Stimulated activated CD8-positive, alpha-beta memory T cell treated with anti-CD3 and anti-CD28 coated beads, Interleukin-15, amount 100 ng/mL, for 48 hours (primary cell): ENCODE measurements around the gene PGM5.

Experiments used
- DNase-seq, 2 donors: peaks; one replicate each; pipeline ENCODE4 v3.0.0-alpha.2; 2020; ENCODE audit warnings: low read depth in 2 of 2

The PGM5 gene

DNA sequence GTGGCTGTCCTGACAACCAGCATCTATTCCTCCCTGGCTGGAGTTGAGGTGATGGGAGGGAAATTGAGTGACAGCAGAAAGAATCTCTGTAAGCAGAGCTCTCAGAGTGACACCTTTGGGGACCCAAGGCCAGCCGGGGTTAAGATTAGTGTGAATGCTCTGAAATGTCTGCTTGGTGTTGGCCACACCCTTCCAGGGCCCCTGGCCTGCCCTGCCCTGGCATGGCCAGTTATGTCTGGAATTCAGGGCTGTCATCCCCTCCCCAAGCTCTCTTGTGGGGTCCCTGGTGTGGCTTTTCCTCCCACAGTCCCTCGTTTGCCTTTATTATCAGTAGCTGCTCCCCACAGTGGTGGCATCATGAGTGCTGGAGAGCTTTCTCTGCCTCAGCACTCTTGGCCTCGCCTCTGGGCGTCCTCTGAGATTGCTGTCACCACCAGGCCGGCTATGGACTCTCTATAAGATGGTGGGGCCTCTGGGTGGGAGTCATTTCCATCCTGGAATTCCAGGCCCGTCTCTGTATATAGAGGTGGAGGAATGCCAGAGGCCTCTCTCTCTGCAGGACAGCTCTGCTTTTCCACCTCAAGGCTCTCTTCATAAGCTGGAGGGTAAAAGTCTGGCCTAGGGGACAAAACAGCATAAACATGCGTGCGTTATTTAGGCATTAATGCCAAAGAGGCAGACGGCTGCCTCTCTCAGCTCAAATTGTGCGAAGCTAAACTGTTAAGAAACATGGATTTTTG lies 180.6 kb downstream of the PGM5 start:
- no peak for DNase-seq

DNA sequence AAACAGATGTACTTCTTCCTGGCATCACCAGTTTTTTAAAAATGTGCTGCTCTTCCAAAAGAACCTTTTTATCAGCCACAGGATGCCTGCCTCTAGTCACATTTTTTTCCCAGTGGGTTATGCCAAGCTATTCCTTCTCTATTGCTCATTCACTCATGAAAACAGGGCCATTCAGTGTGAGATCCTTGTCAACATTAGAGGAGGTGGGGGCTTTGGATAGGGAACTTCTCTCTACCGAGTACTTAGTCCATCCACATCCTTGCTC lies 181.1 kb downstream of the PGM5 start:
- DNase-seq: no peak

DNA sequence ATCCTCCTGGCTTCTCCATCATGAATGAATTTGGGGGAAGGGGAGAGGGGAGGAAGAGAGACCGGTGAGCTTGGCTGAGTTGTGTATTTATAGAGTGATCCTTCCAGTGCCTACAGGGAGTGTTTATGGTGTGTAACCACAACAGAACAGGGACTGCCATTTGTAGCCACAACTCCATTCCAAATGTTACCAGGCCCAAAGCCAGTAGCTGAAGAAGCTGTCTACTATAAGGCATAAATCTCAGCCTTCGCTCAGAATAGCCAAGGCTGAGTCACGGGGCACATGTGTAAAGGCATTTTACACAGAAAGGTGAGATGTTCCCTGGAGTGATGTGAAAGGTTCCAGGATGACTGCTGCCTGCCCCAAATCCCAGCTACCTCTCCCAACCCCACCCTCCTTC lies 181.8 kb downstream of the PGM5 start:
- no peak for DNase-seq

DNA sequence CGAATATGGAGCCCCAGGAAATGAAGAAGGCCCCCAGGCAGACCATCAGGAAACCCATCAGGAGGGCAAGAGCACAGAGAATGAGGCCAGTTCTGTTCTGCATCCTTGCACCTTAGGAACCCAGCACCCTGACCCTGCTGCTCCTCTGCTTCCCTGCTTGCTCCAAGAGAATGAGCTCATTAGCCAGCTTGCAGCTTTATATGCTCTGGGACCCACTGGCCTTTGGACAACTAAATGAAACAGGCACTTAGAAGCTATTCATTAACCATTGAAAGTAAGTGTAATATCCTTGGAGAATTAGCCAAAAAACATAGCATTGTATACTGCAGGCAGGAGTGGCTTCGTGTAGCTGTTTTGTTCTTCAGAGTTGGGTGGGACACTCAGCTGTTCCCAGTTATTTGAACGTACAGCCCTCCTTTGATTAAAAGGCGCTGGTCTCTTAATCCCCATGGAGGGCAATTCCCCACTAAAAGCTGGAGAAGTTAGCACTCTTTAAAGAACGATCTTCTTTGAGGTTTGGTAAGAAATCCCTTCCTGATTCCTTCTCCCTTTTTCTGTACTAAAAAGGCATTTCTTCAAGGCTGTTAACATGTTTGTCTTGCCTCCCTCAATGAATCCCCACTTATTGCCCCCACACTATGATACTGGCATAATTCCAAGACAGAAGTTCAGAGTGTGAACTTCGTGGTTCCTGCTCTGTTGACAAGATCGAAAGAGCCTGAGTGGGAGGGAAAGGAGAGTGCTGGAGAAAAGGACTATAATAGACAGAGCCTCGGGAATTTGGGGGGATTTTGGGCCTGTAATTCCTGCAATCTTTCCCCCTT lies 184.5 kb downstream of the PGM5 start, which contains the start of gene TMEM252:
TMEM252 (minus strand) TSS at position 172 of the 824 bp plus-strand sequence; CDS start at position 103, 69 bp downstream.
- no peak for DNase-seq

DNA sequence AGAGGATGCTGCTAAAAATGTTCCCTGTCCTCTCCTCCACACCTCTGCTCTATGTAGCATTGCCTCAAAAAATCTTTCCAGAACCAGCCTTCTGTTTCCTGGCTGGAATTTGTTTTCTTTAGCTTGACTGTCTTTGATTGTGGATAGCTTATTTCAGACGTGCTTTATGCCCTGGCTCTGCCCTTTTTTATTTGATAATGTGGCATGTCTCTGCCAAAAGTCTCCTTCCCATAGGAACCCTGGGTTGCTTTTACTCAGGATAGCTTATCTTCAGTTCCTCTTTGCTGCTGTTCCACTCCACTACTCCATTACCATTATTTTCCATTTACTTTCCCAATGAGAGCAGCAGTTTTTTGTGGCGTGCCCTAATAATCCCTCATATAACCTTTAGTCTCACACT lies 185.2 kb downstream of the PGM5 start:
- no peak for DNase-seq

DNA sequence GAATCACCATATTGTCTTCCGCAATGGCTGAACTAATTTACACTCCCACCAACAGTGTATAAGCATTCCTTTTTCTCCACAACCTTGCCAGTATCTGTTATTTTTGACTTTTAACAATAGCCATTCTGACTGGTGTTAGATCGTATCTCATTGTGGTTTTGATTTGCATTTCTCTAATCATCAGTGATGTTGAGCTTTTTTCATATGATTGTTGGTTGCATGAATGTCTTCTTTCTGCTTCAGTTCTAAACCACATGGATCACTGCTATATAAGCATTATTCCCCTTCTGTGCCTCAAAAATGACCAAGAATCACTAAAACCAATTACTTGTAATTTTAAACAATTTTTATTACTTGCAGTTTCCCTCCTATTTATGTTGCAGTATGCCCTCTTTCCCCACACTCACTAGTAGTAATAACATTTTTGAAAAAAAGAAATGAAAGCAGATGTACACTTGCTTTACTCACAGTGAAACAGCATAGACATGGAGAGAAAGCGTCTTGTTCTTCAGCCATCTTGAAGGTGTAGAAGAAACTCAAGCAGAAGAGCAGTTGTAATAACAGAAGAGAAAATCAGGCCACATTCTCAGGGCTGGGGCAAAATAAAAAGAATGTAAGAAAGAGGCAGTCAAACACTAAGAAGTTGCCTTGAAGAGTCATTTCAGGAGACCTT lies 188.8 kb downstream of the PGM5 start:
- no peak for DNase-seq

DNA sequence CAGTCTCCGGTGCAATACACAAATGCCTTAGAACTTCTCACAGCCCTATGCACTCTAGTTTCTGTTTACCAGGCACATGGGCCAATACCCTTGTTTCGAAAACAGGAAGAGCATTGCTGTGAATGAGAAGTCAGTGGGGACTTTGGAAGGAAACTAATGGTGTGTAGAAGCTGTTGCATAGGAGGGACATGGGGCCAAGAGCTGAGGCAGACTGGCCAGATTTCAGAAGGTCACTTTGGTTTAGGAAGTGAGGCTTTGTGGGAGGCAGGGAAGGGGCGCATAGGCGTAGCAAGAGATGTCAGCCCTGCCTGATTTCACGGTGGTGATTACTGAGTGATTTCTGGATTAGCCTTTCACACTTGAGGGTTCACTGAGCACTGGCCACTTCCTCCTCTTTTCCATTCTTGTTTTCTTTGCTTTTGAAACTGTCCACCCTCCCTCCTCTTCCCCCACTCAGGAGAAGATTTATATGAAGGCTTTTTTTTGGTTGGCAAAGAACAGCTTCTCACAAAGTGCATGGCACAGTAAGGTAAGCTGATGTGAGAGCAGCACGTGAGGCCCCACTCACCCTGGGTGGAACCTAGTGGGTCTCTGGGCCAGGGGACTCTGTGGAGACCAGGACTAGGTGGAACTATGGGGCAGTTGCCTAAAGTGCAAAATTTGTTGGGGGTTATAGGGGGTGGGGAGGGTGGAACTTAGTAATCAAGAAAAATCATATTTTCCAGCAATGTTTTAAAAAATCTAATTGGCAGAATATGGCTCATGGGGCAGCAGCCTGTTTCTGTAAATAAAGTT lies 190.4 kb downstream of the PGM5 start:
- no peak for DNase-seq

DNA sequence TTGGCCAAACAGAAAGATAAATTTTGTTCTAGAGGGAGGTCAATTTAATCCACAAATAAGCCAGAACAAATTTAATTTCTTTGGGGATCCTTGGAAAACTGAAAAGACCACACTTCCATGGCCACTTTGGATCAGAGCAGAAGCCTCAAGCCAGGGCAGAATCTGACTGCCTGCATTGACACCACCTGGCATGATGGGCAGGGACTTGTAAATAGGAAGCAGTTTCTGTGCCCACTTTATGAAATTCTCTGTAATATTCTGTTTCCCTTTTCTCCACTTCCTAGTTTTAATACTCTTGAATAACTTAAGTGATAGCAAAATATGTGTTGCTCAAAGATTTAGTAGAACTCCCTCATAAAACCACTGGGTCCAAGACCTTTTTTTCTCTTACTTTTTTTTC lies 191.0 kb downstream of the PGM5 start:
- no peak for DNase-seq

DNA sequence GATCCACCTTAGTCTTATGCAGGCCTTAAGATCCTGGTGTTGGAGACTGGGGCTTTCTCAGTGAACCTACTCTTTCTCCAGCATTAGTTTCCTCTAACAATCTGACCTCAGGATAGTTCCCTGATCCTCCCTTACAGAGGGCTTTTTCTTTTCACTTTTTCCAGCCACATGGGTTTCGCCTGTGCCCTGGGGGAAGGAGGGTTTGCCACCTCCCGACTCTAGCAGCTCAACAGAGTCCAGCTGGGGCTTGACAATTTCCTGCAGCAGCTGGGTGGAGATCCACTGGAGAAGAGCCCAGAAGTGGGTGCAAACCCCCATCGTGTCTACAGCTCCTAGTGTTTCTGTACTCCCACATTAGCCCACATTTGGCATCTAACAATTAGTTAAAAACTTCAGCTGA lies 191.8 kb downstream of the PGM5 start:
- DNase-seq: no peak

DNA sequence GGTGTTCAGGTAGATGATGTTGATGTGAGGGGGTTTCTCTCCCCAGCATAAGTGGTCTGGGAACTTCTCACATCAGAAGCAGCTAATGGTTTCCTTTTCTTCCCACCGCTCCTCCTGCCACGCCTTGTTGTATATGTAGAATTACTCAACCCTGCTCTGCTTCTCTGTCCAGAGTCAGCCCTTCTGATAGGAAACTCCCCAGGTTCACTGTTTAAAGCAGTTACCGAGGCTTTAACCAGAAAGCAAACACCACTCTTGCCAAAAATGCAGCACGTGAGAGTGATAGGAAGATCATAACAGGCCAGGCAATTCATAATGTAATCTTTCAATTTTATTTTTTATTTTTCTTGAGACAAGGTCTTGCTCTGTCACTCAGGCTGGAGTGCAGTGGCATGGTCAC lies 194.8 kb downstream of the PGM5 start:
- DNase-seq: no peak

DNA sequence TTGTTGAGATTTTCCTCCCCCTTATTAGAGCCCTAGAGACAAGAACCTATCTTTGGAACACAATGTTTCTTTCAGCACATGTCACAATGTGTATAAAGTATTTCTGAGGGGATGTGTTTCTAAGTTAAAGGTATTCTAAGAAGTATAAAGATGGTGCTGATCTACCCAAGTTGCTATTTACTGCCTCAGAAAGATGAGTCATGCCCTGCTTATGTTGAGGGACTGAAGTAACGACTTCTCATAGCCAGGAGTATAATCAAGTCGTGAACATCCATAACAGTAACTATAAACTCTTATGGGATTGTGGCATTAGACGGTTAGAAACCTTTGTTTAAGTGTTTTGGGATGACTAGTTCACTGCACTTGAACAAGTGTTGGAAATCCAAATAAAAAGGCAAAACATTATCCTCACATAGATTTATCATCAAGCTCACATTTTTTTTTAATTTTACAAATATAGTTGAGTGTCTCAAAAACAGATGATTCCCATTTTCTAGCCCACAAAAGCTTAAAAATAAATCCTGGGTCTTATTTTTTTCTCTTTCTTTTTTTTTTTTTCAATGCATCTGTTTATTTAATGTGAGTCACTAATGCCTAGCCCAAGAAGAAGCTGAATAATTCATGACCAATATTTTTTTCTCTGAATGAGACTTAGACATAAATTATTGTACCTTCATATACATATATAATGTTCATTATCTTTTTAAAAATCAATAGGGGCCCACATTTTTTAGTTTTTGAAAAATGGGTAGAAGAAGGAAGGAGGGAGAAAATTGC lies 196.5 kb downstream of the PGM5 start:
- no peak for DNase-seq

DNA sequence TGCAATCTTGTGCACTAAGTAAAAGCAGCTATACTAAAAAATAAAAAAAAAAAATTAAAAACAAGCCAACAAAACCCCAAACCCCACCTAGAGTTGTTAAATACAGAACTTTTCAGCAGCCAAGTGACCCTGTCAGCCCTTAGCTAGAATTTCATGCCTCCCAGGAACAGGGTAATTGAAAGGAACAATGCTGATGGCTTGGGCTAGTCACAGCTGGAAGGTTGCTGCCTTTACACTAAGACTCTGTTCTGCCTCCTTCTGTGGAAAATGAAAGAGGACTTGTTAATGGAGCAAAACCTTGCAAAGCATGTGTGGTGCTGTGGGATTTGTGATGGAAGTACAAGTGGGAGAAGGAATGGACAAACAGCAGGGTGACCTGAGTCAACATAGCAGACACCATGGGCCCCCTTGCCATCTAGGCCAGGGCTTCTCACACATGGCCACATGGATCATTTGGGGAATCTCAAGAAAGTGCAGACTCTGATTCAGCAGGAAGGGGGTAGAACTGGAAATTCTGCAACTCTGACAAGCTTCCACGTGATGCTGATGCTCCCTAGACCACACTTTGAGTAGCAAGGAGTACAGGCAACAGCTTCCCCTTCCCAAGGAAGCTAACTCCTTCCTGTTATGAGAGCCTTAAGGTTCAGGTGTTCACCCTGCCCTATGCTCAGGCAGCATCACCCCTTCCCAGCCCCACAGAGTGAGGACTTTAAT lies 199.2 kb downstream of the PGM5 start:
- no peak for DNase-seq

DNA sequence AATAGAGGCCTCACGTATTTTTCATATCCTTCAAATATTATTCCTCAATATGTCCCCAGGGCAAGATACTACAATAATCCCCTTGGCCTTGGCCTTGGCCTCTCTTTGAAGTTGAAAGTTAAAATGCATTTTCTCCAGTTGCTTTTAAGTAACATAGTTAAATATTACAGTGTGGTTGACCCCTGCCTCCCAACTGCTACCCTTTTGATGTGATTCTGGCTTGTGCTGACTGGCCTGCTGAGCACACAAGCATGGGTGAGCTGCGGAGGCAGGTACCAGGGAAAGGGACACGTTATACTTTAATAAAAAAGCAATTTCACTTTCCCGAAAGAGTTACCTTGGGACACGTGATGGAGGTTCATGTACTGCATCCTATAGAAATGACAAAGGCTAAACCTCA lies 202.1 kb downstream of the PGM5 start:
- DNase-seq: no peak

DNA sequence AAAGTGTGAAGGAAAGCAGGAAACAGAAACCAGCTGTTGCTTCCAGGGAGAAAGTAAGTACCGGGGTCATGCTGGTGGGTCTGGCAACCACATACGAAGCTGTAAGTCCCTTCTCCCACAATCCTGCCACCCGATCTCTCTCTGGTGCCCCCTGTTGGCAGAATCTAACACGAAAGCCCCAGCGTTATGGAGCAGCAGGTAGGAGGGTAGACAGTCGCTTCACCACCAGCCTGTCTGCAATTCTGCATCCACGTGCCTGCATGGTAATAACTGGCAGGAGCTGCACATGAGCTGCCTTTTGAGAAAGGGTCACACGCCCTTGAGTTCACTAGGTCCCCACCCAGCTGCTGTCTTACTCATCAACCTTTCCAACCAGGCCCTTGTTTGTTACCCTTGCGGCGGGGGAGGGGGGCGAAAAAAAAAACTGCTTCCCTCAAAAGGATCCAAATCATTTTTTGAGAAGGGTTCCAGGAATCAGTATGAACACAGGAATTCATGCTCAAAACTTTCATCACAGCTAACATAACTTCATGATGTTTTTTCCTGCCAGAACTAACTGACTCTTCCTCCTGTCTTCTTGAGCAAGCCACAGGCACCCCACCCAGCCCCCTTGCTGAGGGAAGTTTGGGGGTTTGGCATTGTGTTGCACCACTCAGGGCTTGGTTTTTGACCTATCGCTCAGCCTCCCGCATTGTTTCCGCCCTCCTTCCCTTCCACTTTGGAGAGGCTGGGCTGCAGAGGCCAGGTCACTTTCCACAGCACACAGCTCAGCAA lies 203.8 kb downstream of the PGM5 start:
- peak; percentile 25 to 32 for DNase-seq

DNA sequence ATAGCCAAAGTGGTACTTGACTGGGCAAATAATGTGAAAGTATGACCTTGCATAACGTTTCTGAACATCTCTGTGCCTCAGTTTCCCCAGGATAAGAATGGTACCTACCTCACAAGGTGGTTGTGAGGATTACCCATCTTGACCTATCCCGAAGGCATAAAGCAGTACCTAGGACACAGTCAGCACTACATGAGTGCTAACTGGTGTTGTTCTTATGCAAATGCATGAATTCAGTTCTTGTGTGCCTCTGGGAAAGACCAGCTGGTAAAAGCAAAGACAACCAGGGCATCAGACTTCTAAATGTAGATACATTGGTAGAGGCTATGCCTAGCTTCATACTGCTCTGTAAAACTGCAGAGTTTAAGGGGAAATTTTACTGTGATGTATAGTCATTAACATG lies 206.1 kb downstream of the PGM5 start:
- no peak for DNase-seq

DNA sequence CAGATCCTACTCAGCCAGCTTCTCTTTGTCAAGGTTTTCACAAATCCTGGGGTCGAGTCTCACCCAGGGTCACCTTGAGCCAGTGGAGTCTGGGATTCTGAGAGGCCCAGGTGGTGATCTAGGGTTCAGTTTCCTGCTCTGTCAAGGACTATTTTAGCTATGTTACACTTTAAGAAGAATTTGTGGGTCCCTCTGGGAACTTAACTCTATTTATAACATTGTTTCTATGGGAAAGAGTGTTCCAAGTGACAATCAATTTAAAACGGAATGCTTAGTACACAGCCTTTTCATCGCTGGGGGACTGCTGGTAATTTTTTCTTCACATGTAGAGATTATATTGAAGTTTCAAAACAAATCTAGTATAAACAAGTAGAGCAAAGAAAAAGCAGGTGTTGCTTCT lies 211.2 kb downstream of the PGM5 start:
- no peak for DNase-seq

DNA sequence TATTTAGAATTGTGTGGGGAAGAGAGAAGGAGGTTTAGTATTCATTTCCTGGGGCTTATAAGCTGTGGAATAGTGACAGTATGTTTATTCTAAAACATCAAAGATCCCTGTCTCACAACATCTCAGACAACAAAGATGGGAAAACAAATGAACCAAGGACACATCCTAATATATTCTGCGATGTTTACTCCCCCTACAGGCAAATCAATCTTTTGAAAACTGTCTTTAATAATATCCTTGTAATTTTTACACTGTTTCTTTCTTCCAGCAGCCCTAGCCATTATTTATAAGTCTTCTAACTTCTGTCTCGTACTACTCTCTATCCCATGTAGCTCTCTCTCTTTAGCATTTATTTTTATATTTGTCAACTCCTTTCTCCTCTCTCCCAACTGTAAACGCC lies 217.7 kb downstream of the PGM5 start:
- no peak for DNase-seq

DNA sequence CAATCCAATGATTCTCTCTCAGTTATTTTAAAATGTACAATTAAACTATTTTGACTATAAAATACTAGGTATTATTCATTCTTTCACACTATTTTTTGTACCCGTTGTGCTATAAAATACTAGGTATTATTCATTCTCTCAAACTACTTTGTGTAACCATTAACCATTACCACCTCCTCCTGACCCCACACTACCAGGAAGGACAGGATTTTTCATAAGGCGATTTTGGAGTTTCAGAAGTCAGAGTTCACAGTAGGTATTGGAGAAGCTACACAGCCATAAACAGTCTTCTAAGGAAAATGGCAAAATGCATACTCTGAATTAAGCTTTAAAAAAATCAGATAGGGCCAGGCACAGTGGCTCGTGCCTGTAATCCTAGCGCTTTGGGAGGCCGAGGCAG lies 219.4 kb downstream of the PGM5 start:
- DNase-seq: no peak

DNA sequence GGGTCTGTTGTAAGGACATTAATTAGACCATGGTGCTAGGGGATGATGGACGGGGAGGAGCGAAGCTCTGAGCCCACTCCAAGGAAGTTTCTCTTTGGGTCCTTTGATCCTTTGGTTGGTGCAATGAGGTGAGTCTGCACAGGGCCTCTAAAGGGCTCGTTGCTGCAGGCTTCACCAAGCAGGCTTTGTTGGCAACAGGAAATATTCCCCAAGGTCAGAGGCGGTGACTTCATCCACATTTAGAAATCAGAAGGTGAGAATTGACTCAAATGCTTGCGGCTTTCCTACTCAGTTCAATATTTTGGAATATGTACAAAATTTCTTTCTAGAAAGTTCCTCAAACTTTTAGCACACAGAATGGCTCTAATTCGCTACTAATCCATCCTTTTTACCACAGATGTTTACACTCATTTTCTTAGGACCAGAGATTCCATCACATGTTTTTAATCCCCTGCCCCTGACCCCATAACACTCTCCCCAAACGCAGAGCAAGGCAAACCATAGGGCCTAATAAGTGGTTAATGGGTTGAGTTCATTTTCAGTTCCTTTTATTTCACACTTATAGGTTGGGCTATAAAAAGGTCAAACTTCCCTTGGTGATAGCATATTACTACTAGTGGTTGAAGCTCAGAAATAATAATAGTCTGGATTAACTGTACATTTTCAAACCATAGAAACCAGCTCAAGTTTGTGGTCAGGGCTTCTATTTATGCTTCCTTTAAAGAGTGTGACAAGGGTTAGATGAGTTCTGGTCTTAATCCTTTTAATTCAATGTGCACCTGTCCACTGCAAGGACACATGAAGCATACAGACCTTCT lies 221.6 kb downstream of the PGM5 start:
- no peak for DNase-seq
